Measurements from ENCODE around the gene NRL.

NRL gene

DNA sequence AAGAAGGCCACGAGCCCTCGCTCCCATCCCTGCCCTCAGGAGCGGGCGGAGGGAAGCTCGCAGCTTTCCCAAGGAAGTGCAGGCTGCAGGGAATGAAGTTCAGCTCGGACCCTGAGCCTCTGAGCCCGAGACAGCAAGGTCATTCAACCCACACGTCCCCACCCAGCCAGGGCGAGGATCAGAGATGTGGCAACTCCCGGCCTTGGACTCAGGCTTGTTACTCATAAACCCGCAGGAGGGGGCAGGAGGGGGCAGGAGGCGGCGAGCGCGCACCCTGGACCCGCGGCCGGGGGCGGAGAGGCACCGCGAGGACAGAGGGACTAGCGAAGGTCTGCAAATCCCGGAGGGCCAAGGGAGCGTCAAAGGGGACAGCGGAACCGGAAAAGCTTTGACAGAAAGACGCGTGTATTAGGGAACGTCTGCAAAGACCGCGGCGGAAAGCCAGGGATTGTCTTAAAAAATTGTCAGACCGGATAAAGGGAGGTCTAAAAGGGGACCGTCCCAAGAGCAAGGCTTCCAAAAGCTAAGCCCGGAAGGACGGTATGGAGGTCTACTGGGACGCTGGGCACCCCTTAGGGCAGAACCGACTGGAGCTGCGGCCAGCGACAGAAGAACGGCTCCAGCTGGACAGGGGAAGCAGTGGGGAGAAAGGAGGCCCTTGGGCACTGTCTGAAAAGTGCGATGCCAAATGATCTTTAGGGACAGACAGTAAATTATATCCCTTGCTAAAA lies 783 bp downstream of the NRL start:
- peak overlapping the region; percentile 94 for H3K9ac ChIP-seq (ENCODE audit: low read depth, low read length, poor library complexity)
- no CpG with 5 or more reads among the region's 42 CpGs for WGBS, 2 donors (ENCODE audit: extremely low coverage in 2 of 2, insufficient read length in 2 of 2, insufficient replicate concordance in 1 of 2)
- H3K4me2 ChIP-seq (ENCODE audit: insufficient read depth, low read length, poor library complexity, severe bottlenecking): peak overlapping the region; percentile 91
- peaks cover 6 to 31% of the 10 kb centered on the region in 2 donors for H3K36me3 ChIP-seq (replicated peaks in 1 of 2; ENCODE audit: control insufficient read depth in 2 of 2, insufficient read depth in 2 of 2, low read length in 2 of 2)
- peak overlapping the region; percentile 55 for H2BK15ac ChIP-seq (ENCODE audit: low read length)
- no peak overlapping the region for H3K4ac ChIP-seq (ENCODE audit: low read length)
- H2BK120ac ChIP-seq (ENCODE audit: low read depth, low read length): peak overlapping the region; percentile 19
- peak overlapping the region; percentile 98 for H3K27ac ChIP-seq (replicated peaks; ENCODE audit: low read length)
- peaks cover 4 to 8% of the 10 kb centered on the region in 2 donors for H3K4me1 ChIP-seq (ENCODE audit: control insufficient read depth in 2 of 2, insufficient read depth in 1 of 2, low read depth in 1 of 2, low read length in 2 of 2)
- peak overlapping the region; percentile 99 for H3K18ac ChIP-seq (ENCODE audit: low read length)
- no peaks in the 10 kb centered on the region for H3K79me1 ChIP-seq (ENCODE audit: low read depth, low read length)
- H4K91ac ChIP-seq (ENCODE audit: low read depth, low read length, poor library complexity): peak overlapping the region; percentile 96
- H3K4me3 ChIP-seq (ENCODE audit: low read length in 2 of 2): peak overlapping the region; percentile 75 to 85
- H2AFZ ChIP-seq (ENCODE audit: low read length): peak overlapping the region; percentile 96
- H3K23ac ChIP-seq (ENCODE audit: low read depth, low read length, poor library complexity): peak overlapping the region; percentile 98
- peak; percentile 81 for DNase-seq (ENCODE audit: low spot score)
- H2BK5ac ChIP-seq (ENCODE audit: low read length): peak overlapping the region; percentile 96
- H4K8ac ChIP-seq (ENCODE audit: low read depth, low read length): no peak overlapping the region
- H2AK5ac ChIP-seq (ENCODE audit: low read depth, low read length): peak overlapping the region; percentile 82
- no peaks in the 10 kb centered on the region for H3K27me3 ChIP-seq (ENCODE audit: control insufficient read depth in 3 of 3, insufficient read depth in 3 of 3, low read depth in 1 of 3, low read length in 3 of 3)
- H3K14ac ChIP-seq (ENCODE audit: low read length): peak overlapping the region; percentile 31
- no peaks in the 10 kb centered on the region for H3K9me3 ChIP-seq (replicated peaks in 1 of 2; ENCODE audit: control insufficient read depth in 2 of 2, insufficient read depth in 1 of 2, low read depth in 1 of 2, low read length in 2 of 2)
- H2BK12ac ChIP-seq (ENCODE audit: low read length): no peak overlapping the region

DNA sequence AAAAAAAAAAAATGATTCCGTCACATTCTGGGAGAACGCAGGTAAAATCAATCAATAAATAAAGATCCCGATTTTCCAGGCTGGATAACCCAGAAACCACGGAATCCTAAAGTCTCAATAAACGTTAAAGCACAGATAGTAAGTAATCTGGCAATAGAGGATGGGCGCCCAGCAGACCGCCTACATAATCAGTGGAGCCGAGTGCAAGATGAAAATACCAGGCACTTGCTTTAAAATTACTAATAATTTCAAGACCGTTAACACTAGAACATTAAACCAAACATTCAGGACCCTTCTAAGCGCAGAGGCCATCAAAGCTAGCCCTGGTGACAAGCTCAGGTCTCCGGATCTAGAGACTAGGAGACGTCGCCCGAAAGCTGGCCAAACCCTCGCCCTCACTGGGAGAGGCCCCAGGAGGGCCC lies 1.4 kb downstream of the NRL start:
- WGBS, 2 donors (ENCODE audit: extremely low coverage in 2 of 2, insufficient read length in 2 of 2, insufficient replicate concordance in 1 of 2): no CpG with 5 or more reads among the region's 15 CpGs
- Histone ChIP-seq H2AK5ac (ENCODE audit: low read depth, low read length) (peak overlapping the region; percentile 82), H3K4me3 (ENCODE audit: low read length in 2 of 2) (peak overlapping the region; percentile 75 to 85), H3K9me3 (replicated peaks in 1 of 2; ENCODE audit: control insufficient read depth in 2 of 2, insufficient read depth in 1 of 2, low read depth in 1 of 2, low read length in 2 of 2) (no peaks in the 10 kb centered on the region), H3K4ac (ENCODE audit: low read length) (no peak overlapping the region), H3K23ac (ENCODE audit: low read depth, low read length, poor library complexity) (peak overlapping the region; percentile 98), H3K79me1 (ENCODE audit: low read depth, low read length) (no peaks in the 10 kb centered on the region), H3K14ac (ENCODE audit: low read length) (peak overlapping the region; percentile 31), H3K4me1 (ENCODE audit: control insufficient read depth in 2 of 2, insufficient read depth in 1 of 2, low read depth in 1 of 2, low read length in 2 of 2) (peaks cover 4 to 8% of the 10 kb centered on the region in 2 donors), H2BK5ac (ENCODE audit: low read length) (peak overlapping the region; percentile 96), H4K91ac (ENCODE audit: low read depth, low read length, poor library complexity) (peak overlapping the region; percentile 96), H3K4me2 (ENCODE audit: insufficient read depth, low read length, poor library complexity, severe bottlenecking) (peak overlapping the region; percentile 91), H3K36me3 (replicated peaks in 1 of 2; ENCODE audit: control insufficient read depth in 2 of 2, insufficient read depth in 2 of 2, low read length in 2 of 2) (peaks cover 2 to 25% of the 10 kb centered on the region in 2 donors), H4K8ac (ENCODE audit: low read depth, low read length) (no peak overlapping the region), H3K27ac (replicated peaks; ENCODE audit: low read length) (peak overlapping the region; percentile 98), H3K9ac (ENCODE audit: low read depth, low read length, poor library complexity) (peak overlapping the region; percentile 94), H2BK120ac (ENCODE audit: low read depth, low read length) (peak overlapping the region; percentile 19), H2BK15ac (ENCODE audit: low read length) (peak overlapping the region; percentile 55), H2BK12ac (ENCODE audit: low read length) (no peak overlapping the region), H3K18ac (ENCODE audit: low read length) (peak overlapping the region; percentile 97), H2AFZ (ENCODE audit: low read length) (peak overlapping the region; percentile 96), H3K27me3 (ENCODE audit: control insufficient read depth in 3 of 3, insufficient read depth in 3 of 3, low read depth in 1 of 3, low read length in 3 of 3) (no peaks in the 10 kb centered on the region)
- no peak for DNase-seq (ENCODE audit: low spot score)

DNA sequence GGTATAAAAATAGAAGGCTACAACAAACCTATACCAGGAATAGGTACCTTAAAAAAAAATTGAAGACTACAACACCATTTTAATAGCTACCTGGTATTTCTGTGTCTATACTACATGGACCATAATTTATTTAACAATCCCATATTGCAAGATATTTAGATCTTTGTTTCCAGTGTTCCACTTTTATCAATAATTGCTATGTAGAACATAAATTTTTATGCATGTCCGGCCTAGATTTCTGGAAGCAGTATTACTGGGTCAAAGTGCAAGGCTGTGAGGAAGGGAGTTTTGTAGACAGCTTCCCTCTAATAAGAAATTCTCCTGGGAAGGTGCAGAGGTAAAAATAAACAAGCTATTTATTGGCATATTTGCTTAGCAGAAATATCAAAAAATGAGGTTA lies 4.2 kb downstream of the NRL start:
- no peak overlapping the region for H2BK120ac ChIP-seq (ENCODE audit: low read depth, low read length)
- H3K27ac ChIP-seq (replicated peaks; ENCODE audit: low read length): no peak overlapping the region
- no peak overlapping the region for H4K8ac ChIP-seq (ENCODE audit: low read depth, low read length)
- WGBS, 2 donors (ENCODE audit: extremely low coverage in 2 of 2, insufficient read length in 2 of 2, insufficient replicate concordance in 1 of 2): no CpG with 5 or more reads among the region's 1 CpG
- no peak overlapping the region for H3K4me3 ChIP-seq (ENCODE audit: low read length in 2 of 2)
- H3K18ac ChIP-seq (ENCODE audit: low read length): no peak overlapping the region
- no peak overlapping the region for H2BK15ac ChIP-seq (ENCODE audit: low read length)
- H3K9me3 ChIP-seq (replicated peaks in 1 of 2; ENCODE audit: control insufficient read depth in 2 of 2, insufficient read depth in 1 of 2, low read depth in 1 of 2, low read length in 2 of 2): no peaks in the 10 kb centered on the region
- H3K27me3 ChIP-seq (ENCODE audit: control insufficient read depth in 3 of 3, insufficient read depth in 3 of 3, low read depth in 1 of 3, low read length in 3 of 3): no peaks in the 10 kb centered on the region
- no peak overlapping the region for H2AK5ac ChIP-seq (ENCODE audit: low read depth, low read length)
- no peaks in the 10 kb centered on the region for H3K36me3 ChIP-seq (replicated peaks in 1 of 2; ENCODE audit: control insufficient read depth in 2 of 2, insufficient read depth in 2 of 2, low read length in 2 of 2)
- no peak overlapping the region for H3K23ac ChIP-seq (ENCODE audit: low read depth, low read length, poor library complexity)
- H3K9ac ChIP-seq (ENCODE audit: low read depth, low read length, poor library complexity): no peak overlapping the region
- no peak overlapping the region for H2BK12ac ChIP-seq (ENCODE audit: low read length)
- no peak for DNase-seq (ENCODE audit: low spot score)
- no peak overlapping the region for H3K4me2 ChIP-seq (ENCODE audit: insufficient read depth, low read length, poor library complexity, severe bottlenecking)
- H2AFZ ChIP-seq (ENCODE audit: low read length): no peak overlapping the region
- peaks cover 1 to 3% of the 10 kb centered on the region in 2 donors for H3K4me1 ChIP-seq (ENCODE audit: control insufficient read depth in 2 of 2, insufficient read depth in 1 of 2, low read depth in 1 of 2, low read length in 2 of 2)
- H3K79me1 ChIP-seq (ENCODE audit: low read depth, low read length): no peaks in the 10 kb centered on the region
- no peak overlapping the region for H2BK5ac ChIP-seq (ENCODE audit: low read length)
- H3K4ac ChIP-seq (ENCODE audit: low read length): no peak overlapping the region
- no peak overlapping the region for H4K91ac ChIP-seq (ENCODE audit: low read depth, low read length, poor library complexity)
- H3K14ac ChIP-seq (ENCODE audit: low read length): no peak overlapping the region

DNA sequence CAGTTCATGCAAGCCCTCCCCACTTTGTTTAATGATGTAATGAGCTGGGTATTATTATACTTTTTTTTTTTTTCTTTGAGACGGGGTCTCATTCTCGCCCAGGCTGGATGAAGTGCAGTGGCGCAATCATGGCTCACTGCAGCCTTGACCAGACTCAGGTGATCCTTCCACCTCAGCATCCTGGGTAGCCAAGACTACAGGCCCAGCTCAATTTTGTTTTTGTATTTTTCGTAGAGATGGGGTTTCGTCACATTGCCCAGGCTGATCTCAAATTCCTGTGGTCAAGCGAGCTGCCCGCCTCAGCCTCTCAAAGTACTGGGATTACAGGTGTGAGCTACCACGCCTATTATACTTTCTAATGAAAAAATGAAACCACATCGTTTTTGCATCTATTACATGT lies 4.7 kb downstream of the NRL start:
- Histone ChIP-seq H3K4ac (ENCODE audit: low read length) (no peak overlapping the region), H4K8ac (ENCODE audit: low read depth, low read length) (no peak overlapping the region), H3K14ac (ENCODE audit: low read length) (no peak overlapping the region), H3K4me3 (ENCODE audit: low read length in 2 of 2) (no peak overlapping the region), H3K18ac (ENCODE audit: low read length) (no peak overlapping the region), H2BK15ac (ENCODE audit: low read length) (no peak overlapping the region), H2AFZ (ENCODE audit: low read length) (no peak overlapping the region), H3K4me1 (ENCODE audit: control insufficient read depth in 2 of 2, insufficient read depth in 1 of 2, low read depth in 1 of 2, low read length in 2 of 2) (no peaks in the 10 kb centered on the region), H3K36me3 (replicated peaks in 1 of 2; ENCODE audit: control insufficient read depth in 2 of 2, insufficient read depth in 2 of 2, low read length in 2 of 2) (no peaks in the 10 kb centered on the region), H2BK5ac (ENCODE audit: low read length) (no peak overlapping the region), H3K9ac (ENCODE audit: low read depth, low read length, poor library complexity) (no peak overlapping the region), H2BK12ac (ENCODE audit: low read length) (no peak overlapping the region), H4K91ac (ENCODE audit: low read depth, low read length, poor library complexity) (no peak overlapping the region), H3K4me2 (ENCODE audit: insufficient read depth, low read length, poor library complexity, severe bottlenecking) (no peak overlapping the region), H3K23ac (ENCODE audit: low read depth, low read length, poor library complexity) (no peak overlapping the region), H3K27ac (replicated peaks; ENCODE audit: low read length) (no peak overlapping the region), H3K79me1 (ENCODE audit: low read depth, low read length) (no peaks in the 10 kb centered on the region), H3K9me3 (replicated peaks in 1 of 2; ENCODE audit: control insufficient read depth in 2 of 2, insufficient read depth in 1 of 2, low read depth in 1 of 2, low read length in 2 of 2) (no peaks in the 10 kb centered on the region), H2BK120ac (ENCODE audit: low read depth, low read length) (no peak overlapping the region), H2AK5ac (ENCODE audit: low read depth, low read length) (no peak overlapping the region), H3K27me3 (ENCODE audit: control insufficient read depth in 3 of 3, insufficient read depth in 3 of 3, low read depth in 1 of 3, low read length in 3 of 3) (no peaks in the 10 kb centered on the region)
- DNase-seq (ENCODE audit: low spot score): no peak
- no CpG with 5 or more reads among the region's 9 CpGs for WGBS, 2 donors (ENCODE audit: extremely low coverage in 2 of 2, insufficient read length in 2 of 2, insufficient replicate concordance in 1 of 2)
